Colon (tissue), 2 donors: ENCODE results near the gene SLC39A11.
"Not testable (repeated sequence)": the region's sequence is repeated elsewhere in the genome, so short reads cannot be mapped to it uniquely, and the experiment has no call there.

Source experiments
- FAIRE-seq: peaks from 2 replicates; lab custom pipeline; 2012; peaks lifted over from hg19 to GRCh38; lab: Jason Lieb, UNC
- donor health status: control.
- donor health status: control.

The SLC39A11 gene

GRCh38 chr17:72916991-72917390 is 175.5 kb downstream of the SLC39A11 start:
- no peak for FAIRE-seq

DNA sequence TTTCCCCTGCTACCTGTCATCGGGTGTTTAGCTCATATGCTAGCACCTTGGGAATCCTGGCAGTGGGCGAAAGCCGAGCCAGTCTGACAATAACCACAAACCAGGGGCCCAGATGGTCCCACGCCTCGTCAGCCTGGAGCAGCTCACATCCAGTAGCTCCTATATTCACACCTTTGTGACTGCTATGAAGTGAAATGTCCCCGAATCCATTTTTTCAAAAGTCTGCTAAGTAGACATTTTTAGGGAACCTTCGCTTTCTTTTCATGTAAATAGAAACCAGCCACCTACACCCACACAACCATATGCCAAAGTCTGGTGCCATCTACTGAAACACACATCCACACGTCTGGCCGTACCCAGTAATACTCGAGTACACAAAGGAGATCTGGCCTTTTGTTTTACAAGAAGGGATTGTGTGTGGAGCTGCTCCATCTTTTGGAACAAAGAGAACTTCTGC is 176.8 kb downstream of the SLC39A11 start:
- no peak for FAIRE-seq

GRCh38 chr17:72913142-72913682 is 179.3 kb downstream of the SLC39A11 start:
- FAIRE-seq, result no peak

DNA sequence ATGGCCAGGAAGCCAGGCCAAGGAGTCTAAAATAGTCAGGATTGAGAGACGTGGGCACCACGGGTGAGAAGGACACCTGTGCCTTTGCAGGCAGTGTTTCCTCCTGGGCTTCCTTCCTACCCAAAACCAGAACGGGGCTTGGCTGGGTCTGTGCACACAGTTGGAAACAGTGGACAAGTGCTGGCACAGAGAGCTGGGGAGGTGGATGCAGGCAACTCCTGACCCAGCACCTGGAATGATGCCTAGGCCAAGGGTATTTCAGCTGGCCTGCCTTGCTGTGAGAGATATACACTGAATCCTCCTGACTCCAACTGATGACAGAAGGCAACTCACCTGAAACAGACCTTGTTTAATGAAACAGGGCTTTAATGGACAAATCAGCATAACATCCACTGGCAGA is 186.2 kb downstream of the SLC39A11 start:
- FAIRE-seq, result no peak

- no peak for FAIRE-seq
Measured at GRCh38 chr17:72903522-72903921, 189.0 kb downstream of the SLC39A11 start.

DNA sequence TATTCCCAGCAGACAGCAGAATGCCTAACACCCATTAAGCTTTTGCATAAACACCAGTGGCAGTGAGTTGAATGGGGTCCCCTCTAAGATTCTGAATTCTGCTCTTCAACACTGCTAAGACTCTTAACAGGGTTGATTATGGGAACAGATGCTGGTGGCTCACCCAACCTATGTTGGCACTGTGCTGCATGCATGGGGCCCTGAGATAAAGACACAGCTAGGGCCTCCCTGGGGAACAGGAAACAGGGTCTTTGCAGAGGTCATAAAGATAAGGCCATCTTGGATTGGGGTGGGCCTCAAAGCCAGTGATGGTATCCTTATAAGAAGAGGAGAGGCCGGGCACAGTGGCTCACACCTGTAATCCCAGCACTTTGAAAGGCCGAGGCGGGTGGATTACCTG is 190.8 kb downstream of the SLC39A11 start:
- no peak for FAIRE-seq

GRCh38 chr17:72901083-72901482 is 191.4 kb downstream of the SLC39A11 start:
- no peak for FAIRE-seq

DNA sequence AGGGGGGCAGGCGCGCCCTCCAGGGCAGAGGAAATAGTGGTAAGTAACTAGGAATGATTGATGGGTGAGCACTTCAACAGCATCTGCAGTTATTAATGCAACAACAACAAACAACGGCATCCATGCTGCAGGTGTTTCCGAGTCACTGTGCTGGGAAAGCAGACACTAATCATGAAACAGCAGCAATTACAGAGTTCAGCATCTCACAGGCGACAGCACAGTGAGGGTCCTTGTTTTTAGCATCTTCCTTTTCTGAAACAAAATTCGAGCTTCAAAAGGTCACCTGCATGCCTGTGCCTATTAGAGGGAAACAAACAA is 191.9 kb downstream of the SLC39A11 start:
- FAIRE-seq, result no peak

DNA sequence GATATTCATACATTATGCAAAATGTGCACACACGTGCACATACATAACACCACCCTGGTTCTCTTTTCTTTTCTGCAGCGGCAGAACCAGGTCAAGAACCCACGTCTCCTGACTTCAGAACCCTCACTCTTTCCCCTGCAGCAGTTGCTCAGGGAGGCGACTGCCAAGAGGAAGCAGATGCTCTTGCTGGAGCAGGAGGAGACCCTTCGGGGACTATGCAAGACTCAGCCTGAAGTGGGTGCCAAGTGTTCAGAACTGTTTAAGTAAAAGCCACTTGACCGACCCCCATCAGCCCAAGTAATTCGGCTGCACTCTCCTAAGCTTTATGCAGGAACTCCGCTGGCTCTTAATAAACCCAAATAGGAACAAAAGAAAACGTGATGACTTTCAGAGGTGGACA is 193.8 kb downstream of the SLC39A11 start:
- FAIRE-seq, result no peak

- FAIRE-seq, result not testable (repeated sequence)
Measured at GRCh38 chr17:72896288-72896687, 196.2 kb downstream of the SLC39A11 start.

- no peak for FAIRE-seq
Measured at GRCh38 chr17:72891627-72892026, 200.9 kb downstream of the SLC39A11 start.

- FAIRE-seq, result no peak
Measured at GRCh38 chr17:72890711-72891110, 201.8 kb downstream of the SLC39A11 start.

- no peak for FAIRE-seq
Measured at GRCh38 chr17:72887917-72888316, 204.6 kb downstream of the SLC39A11 start.

DNA sequence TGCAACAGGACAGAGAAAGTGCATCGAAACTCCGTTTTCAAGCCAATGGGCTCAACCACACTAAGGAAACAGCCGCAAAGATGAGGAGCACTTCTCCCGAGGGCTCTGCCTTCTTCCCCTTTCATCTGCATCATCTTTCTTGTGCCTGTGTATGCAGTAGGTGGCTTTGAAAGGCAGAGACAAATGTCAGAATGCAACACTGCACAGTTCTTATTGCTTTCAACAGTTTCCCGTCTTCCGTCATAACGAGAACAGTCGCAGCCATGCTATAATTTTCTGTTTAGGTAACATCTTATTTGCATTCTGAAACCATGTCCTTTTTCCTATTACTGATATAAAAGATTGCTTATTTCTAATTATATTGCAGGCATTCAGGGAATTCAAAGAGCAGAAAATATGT is 205.2 kb downstream of the SLC39A11 start:
- no peak for FAIRE-seq

GRCh38 chr17:72886622-72887021 is 205.9 kb downstream of the SLC39A11 start:
- FAIRE-seq, result no peak

GRCh38 chr17:72884066-72884465 is 208.4 kb downstream of the SLC39A11 start:
- FAIRE-seq, result no peak

- FAIRE-seq, result no peak
Measured at GRCh38 chr17:72883351-72883750, 209.1 kb downstream of the SLC39A11 start.

- no peak for FAIRE-seq
Measured at GRCh38 chr17:72882426-72882825, 210.1 kb downstream of the SLC39A11 start.

DNA sequence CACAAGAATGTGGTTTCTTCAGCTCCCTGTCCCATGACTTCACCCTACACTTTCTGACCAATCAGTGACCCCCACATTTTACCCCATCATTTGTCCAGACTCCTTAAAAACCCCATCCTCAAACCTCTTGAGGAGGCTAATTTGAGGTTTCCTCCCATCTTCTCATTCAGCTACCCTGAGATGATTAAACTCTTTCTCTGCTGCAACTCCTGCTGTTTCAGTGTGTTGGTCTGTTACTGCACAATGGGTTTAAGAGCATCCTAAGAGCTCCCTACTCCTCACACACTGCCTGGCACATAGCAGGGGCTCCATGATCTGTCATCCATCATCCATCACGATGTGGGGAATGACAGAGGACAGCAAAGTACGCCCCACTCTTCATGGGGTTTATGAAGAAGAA is 212.6 kb downstream of the SLC39A11 start:
- no peak for FAIRE-seq

DNA sequence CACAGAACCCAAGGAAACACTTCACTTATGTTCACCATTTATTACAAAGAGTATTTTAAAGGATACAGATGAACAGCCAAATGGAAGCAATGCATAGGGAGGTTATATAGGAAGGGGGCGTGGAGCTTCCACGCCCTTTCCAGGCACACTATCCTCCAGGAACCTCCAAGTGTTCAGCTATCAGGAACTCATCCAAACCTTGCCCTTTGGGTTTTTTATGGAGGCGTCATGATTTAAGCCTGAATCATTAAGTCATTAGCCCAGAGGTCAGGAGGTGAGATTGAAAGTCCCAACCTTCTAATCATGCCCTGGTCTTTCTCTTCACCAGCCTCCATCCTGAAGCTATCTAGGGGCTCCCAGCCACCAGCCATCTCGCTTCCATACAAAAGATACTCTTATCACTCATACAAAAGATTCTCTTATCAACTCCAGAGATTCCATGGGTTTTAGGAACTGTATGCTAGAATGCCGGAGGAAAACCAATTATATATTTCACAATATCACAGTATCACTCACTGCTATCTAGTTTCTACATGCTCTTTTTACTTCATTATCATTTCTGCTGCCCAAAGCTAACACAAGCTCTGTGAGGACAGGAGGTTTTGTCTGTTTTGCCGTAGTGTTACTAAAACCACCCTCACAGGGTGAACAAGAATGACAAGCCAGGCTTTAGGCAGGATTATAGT is 213.4 kb downstream of the SLC39A11 start:
- no peak for FAIRE-seq

DNA sequence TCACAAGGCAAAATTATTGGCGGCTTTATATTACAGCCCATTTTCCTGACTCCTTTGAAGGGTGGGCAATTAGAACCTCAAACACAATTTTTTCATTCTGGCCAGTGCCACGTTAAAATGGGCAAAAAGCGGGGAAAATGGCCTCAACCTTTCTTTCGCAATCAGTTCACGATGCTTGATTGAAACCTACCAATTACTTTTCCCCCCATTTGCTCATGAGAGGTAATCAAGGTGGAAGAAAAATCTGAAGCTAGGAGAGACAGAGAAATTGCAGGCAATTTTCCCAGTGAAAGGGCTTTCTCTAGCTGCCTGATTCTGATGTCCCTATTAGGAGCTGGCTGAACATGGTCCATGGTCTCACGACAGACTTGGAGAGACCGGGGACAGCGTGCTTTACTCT is 215.1 kb downstream of the SLC39A11 start:
- FAIRE-seq, result no peak

GRCh38 chr17:72876413-72876812 is 216.1 kb downstream of the SLC39A11 start:
- FAIRE-seq, result no peak

DNA sequence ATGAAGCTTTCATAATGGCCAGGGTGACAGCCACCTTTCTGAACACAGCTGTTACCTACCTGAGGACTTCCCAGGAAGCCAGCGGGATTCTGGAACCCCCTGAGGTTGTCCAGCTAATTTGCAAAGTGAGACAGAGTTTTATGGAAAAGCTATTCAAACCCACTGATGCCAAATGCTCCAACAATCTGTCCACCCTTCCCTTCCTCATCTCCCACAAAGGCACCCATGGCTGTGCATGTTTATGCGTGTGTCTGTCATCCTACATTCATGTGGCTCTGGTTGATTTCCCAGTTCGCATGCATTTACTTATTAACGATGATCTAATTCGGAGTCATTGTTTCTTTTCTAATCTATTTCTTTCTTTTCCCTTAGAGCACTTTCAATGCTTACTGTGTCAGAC is 217.1 kb downstream of the SLC39A11 start:
- FAIRE-seq, result no peak

DNA sequence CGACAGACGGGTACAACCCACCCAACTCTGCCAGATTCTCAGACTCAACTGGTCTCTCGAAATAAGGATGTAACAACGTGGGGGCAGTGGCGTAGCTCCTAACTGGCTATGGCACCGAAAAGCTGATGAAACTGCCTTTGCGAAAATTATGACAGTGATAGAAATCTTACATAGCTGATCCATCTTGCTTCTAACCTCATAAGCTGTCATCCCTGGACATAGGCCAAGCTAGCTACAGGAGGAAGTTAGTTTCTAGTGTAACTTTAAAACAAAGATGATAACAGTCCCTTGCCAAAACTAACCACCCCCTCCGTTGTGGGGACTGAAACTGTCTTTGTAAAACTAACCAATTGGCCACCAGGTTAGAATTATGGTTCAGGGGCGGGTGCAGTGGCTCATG is 220.1 kb downstream of the SLC39A11 start:
- FAIRE-seq, result no peak
